Transverse colon (tissue), 4 donors: ENCODE data around the gene DNAJC24. TPM values are rescaled to one million over a fixed set of nuclear protein-coding genes. Genes with fewer than 3 reads are reported as not detected.

ENCODE experiments used
- DNase-seq: peaks from one replicate; pipeline ENCODE4 v3.0.0-alpha.2; 2019
- H3K27ac ChIP-seq, 4 donors: fragments of 200-600 bp; sonication (generic); 2 replicates each; pipeline ENCODE4 v1.5.1; 2016 to 2018; ENCODE audit warnings: inconsistent platforms in 4 of 4
- H3K27me3 ChIP-seq: fragments of 200-600 bp; sonication (generic); 2 replicates; pipeline ENCODE4 v1.5.1; 2017; ENCODE audit warnings: inconsistent platforms
- H3K36me3 ChIP-seq, 4 donors: fragments of 200-600 bp; sonication (generic); 2 replicates each; pipeline ENCODE4 v1.5.1; 2017 to 2019; ENCODE audit warnings: inconsistent platforms in 4 of 4
- H3K4me1 ChIP-seq, 4 donors: fragments of 200-600 bp; sonication (generic); 2 replicates each; pipeline ENCODE4 v1.5.1; 2017 to 2020; ENCODE audit warnings: inconsistent platforms in 4 of 4
- H3K4me3 ChIP-seq, 4 donors: fragments of 200-600 bp; sonication (generic); 1 replicate in 1 of 4; 2 replicates in 3 of 4; pipeline versions ENCODE4 v1.5.1 to v1.6.1; 2017 to 2019; ENCODE audit warnings: inconsistent platforms in 4 of 4
- H3K9me3 ChIP-seq, 2 donors: fragments of 200-600 bp; sonication (generic); 2 replicates each; pipeline ENCODE4 v1.5.1; 2017 to 2019; ENCODE audit warnings: inconsistent platforms in 2 of 2
- CTCF ChIP-seq, 5 experiments: fragments of 200-600 bp in 3 of 5; fragments of 450-650 bp in 2 of 5; sonication (generic) in 3 of 5; IDR thresholded peaks; 1 replicate in 2 of 5; 2 replicates in 3 of 5; pipeline ENCODE4 v1.5.1; 2016 to 2017; ENCODE audit warnings: antibody characterized with exemption in 5 of 5, inconsistent platforms in 3 of 5, mild to moderate bottlenecking in 2 of 5, moderate library complexity in 1 of 5
- EP300 ChIP-seq: sonication (generic); formaldehyde crosslinking; IDR thresholded peaks from one replicate; pipeline ENCODE4 v1.6.1; 2017; ENCODE audit warnings: antibody characterized with exemption, low read depth
- POLR2A ChIP-seq: fragments of 450-650 bp; IDR thresholded peaks from one replicate; pipeline ENCODE4 v1.6.1; 2016; ENCODE audit warnings: antibody characterized with exemption, mild to moderate bottlenecking, moderate library complexity
- POLR2AphosphoS5 ChIP-seq, 3 donors: sonication (generic); formaldehyde crosslinking; IDR thresholded peaks; one replicate each; pipeline ENCODE4 v1.6.1; 2016; ENCODE audit warnings: antibody characterized with exemption in 3 of 3
- WGBS, 2 donors: methylation state at CpG; one replicate each; pipeline ENCODE4 v1.1.5; 2018; ENCODE audit warnings: low coverage in 1 of 2; 5-methylcytosine and 5-hydroxymethylcytosine counted together
- in situ Hi-C, 4 donors: fragments of 200-750 bp; cut with MboI; loops; one replicate each; pipeline versions ENCODE4 v1.15.0 to v1.15.1; 2017; ENCODE audit warnings: low sequenced_read_pairs in 3 of 4, low pct_ligation_motif_present in 1 of 4, low pct_unique_long_range_greater_than_20kb in 1 of 4
- intact Hi-C: fragments of 100-400 bp; cut with DNase I; formaldehyde crosslinking; loops from one replicate; pipeline ENCODE4 v1.15.1; 2023; ENCODE audit warnings: low total_unique reads
- total RNA-seq, 4 donors: library from RNA; depleted of rRNA; stranded (reverse); fragments of >200 nt; gene quantifications; one replicate each; pipeline ENCODE4 v1.1.0, GENCODE V29; 2016

DNAJC24 gene
- total RNA-seq, 4 donors from 2014 or later = 5.6 to 15.3 (median 10.6) TPM

DNA sequence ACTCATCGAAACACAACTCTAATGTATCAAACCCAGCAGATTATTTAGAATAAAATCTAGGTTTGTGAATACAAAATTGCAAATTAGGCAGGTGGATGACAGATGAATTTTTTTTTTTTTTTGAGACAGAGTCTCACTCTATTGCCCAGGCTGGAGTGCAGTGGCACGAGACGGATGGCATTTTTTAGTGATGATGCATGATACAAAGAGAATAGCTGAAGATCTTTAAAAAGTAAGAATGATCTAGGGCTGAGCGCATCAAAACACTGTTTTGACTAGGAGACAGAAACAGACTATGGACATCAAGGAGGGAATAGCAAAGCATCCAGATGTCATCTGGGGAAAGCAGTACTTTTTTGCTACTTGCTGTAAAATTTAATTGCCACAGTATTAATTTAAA, 76.0 kb downstream of the DNAJC24 start:
- Histone ChIP-seq H3K4me1 (no peaks in the 10 kb centered on the region), H3K9me3 (no peaks in the 10 kb centered on the region), H3K4me3 (no peak overlapping the region), H3K36me3 (no peaks in the 10 kb centered on the region), H3K27me3 (no peaks in the 10 kb centered on the region), H3K27ac (no peak overlapping the region)
- TF ChIP-seq POLR2AphosphoS5 (IDR thresholded peaks at IDR 0.05) = no peak
- TF ChIP-seq EP300 = no peak
- TF ChIP-seq CTCF (IDR thresholded peaks at IDR 0.05) = no peak
- no peak for TF ChIP-seq POLR2A
- in situ Hi-C loops = no loop called here
- WGBS, 2 donors = 92 to 97% methylated on average over 4 of the region's 4 CpGs
- no peak for DNase-seq
- intact Hi-C loops = no loop called here

- Histone ChIP-seq H3K27me3 (no peaks in the 10 kb centered on the region), H3K36me3 (no peaks in the 10 kb centered on the region), H3K4me1 (no peaks in the 10 kb centered on the region), H3K9me3 (no peaks in the 10 kb centered on the region), H3K4me3 (no peak overlapping the region), H3K27ac (no peak overlapping the region)
- in situ Hi-C loops (no loop called here), intact Hi-C loops (no loop called here)
- WGBS, 2 donors = 82 to 92% methylated on average over 2 of the region's 2 CpGs
- no peak for DNase-seq
- no peak for TF ChIP-seq POLR2A
- TF ChIP-seq CTCF (IDR thresholded peaks at IDR 0.05) = no peak
- no peak for TF ChIP-seq EP300
- no peak for TF ChIP-seq POLR2AphosphoS5 (IDR thresholded peaks at IDR 0.05)
These were observed 79.4 kb downstream of the DNAJC24 start for GRCh38 chr11:31449040-31449439.

- TF ChIP-seq CTCF (IDR thresholded peaks at IDR 0.05) (no peak), POLR2AphosphoS5 (IDR thresholded peaks at IDR 0.05) (no peak), EP300 (no peak), POLR2A (no peak)
- no peaks in the 10 kb centered on the region for H3K4me1 ChIP-seq
- no peak overlapping the region for H3K4me3 ChIP-seq
- intact Hi-C loops = no loop called here
- DNase-seq = no peak
- H3K27me3 ChIP-seq = no peaks in the 10 kb centered on the region
- no peak overlapping the region for H3K27ac ChIP-seq
- no peaks in the 10 kb centered on the region for H3K9me3 ChIP-seq
- in situ Hi-C loops = no loop called here
- H3K36me3 ChIP-seq = no peaks in the 10 kb centered on the region
- 88 to 96% methylated on average over 1 of the region's 1 CpG for WGBS, 2 donors
These were observed 81.2 kb downstream of the DNAJC24 start for GRCh38 chr11:31450841-31451240.

DNA sequence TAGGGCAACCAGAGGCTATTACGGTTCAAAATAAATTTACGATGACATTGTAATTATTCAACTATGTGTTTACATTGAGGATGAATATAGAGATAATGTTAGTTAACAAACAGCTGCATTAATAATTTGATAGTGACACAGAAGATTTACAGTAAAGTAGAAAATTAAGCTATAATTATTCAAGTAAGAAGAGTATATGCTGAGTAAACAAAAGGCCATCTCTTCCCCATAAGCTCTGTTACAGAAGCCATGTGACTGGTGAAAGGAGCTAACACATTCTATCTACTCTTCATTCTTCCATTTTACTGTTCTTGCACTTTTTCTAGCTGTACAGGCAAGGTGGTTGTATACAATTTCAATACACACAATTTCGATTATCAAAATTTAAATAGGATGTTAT, 85.5 kb downstream of the DNAJC24 start:
- no peak overlapping the region for H3K4me3 ChIP-seq
- H3K27me3 ChIP-seq = no peaks in the 10 kb centered on the region
- no peak for DNase-seq
- no peak overlapping the region for H3K27ac ChIP-seq
- WGBS, 2 donors = 94 to 96% methylated on average over 2 to 3 of the region's 3 CpGs
- TF ChIP-seq EP300 = no peak
- TF ChIP-seq POLR2A = no peak
- no peak for TF ChIP-seq POLR2AphosphoS5 (IDR thresholded peaks at IDR 0.05)
- no peak for TF ChIP-seq CTCF (IDR thresholded peaks at IDR 0.05)
- in situ Hi-C loops = no loop called here
- H3K9me3 ChIP-seq = no peaks in the 10 kb centered on the region
- H3K4me1 ChIP-seq = no peaks in the 10 kb centered on the region
- H3K36me3 ChIP-seq = no peaks in the 10 kb centered on the region
- intact Hi-C loops = no loop called here
